GM18517 (cell line): ENCODE results near the gene MISP3.
"Not testable (repeated sequence)": the region's sequence is repeated elsewhere in the genome, so short reads cannot be mapped to it uniquely, and the experiment has no call there.

Experiments used
- ATAC-seq: cut with Tn5 transposase; IDR thresholded peaks from one replicate; pipeline ENCODE4 v1.9.1; 2021; ENCODE audit warnings: mild to moderate bottlenecking, moderate library complexity; ENCODE audit not compliant: unreplicated experiment

MISP3 gene

GRCh38 chr19:14072535-14073260, at the start of gene MISP3:
Gene MISP3, plus strand, starts transcription at chr19:14072786. Its CDS starts 524 bp downstream, at chr19:14073310.
- no peak for ATAC-seq

- no peak for ATAC-seq
Measured at GRCh38 chr19:14023404-14024235, 49.0 kb upstream of the MISP3 start.

GRCh38 chr19:14026652-14027192, 45.9 kb upstream of the MISP3 start:
- not testable (repeated sequence) for ATAC-seq

GRCh38 chr19:14027856-14028450, 44.6 kb upstream of the MISP3 start, which contains the start of gene RLN3:
Gene RLN3, plus strand, starts transcription at chr19:14028148. Its CDS starts 57 bp downstream, at chr19:14028205.
- no peak for ATAC-seq

- ATAC-seq = no peak
Measured at GRCh38 chr19:14028901-14029300, 43.7 kb upstream of the MISP3 start.

GRCh38 chr19:14030997-14031718, 41.4 kb upstream of the MISP3 start:
- ATAC-seq = no peak

GRCh38 chr19:14031719-14032480, 40.7 kb upstream of the MISP3 start, which contains the start of gene IL27RA:
Gene IL27RA, plus strand, starts transcription at chr19:14031762. Its CDS starts 111 bp downstream, at chr19:14031873.
- ATAC-seq = no peak

- ATAC-seq = no peak
Measured at GRCh38 chr19:14033946-14034345, 38.6 kb upstream of the MISP3 start.

- not testable (repeated sequence) for ATAC-seq
Measured at GRCh38 chr19:14035159-14035558, 37.4 kb upstream of the MISP3 start.

- ATAC-seq = no peak
Measured at GRCh38 chr19:14035706-14036105, 36.9 kb upstream of the MISP3 start.

GRCh38 chr19:14039181-14039580, 33.4 kb upstream of the MISP3 start:
- no peak for ATAC-seq

GRCh38 chr19:14042659-14043608, 29.7 kb upstream of the MISP3 start:
- not testable (repeated sequence) for ATAC-seq

- not testable (repeated sequence) for ATAC-seq
Measured at GRCh38 chr19:14047866-14048265, 24.7 kb upstream of the MISP3 start.

- no peak for ATAC-seq
Measured at GRCh38 chr19:14048443-14049153, 24.0 kb upstream of the MISP3 start.

- no peak for ATAC-seq
Measured at GRCh38 chr19:14050512-14050911, 22.1 kb upstream of the MISP3 start.

GRCh38 chr19:14050961-14051360, 21.6 kb upstream of the MISP3 start:
- not testable (repeated sequence) for ATAC-seq

GRCh38 chr19:14051980-14052379, 20.6 kb upstream of the MISP3 start:
- no peak for ATAC-seq

- no peak for ATAC-seq
Measured at GRCh38 chr19:14052470-14052869, 20.1 kb upstream of the MISP3 start.
